A549 treated with Mapracorat at 1 μM for 4 hours (cell line): ENCODE results near the gene GABRB1. TPM values are rescaled to one million over a fixed set of nuclear protein-coding genes. Genes with fewer than 3 reads are reported as not detected.

ENCODE experiments used
- total RNA-seq: library from RNA; stranded (reverse); fragments of 200-300 nt; extraction: Qiagen RNA extraction; gene quantifications from 5 replicates; pipeline ENCODE4 v1.2.3, GENCODE V29; 2022

GABRB1 gene
- total RNA-seq, result not detected in 5 replicates

GRCh38 chr4:47031011-47031678 lies at the start of gene GABRB1:
GABRB1 (plus strand) TSS chr4:47031567.

GRCh38 chr4:46993075-46994006 lies 38.0 kb upstream of the GABRB1 start, which contains the start of gene GABRA4:
GABRA4 (minus strand) TSS chr4:46993581; CDS start chr4:46993424, 157 bp downstream.

GRCh38 chr4:47463235-47463956 lies 432.0 kb downstream of the GABRB1 start, which contains the start of gene COMMD8:
COMMD8 (minus strand) TSS chr4:47463702; CDS start chr4:47463651, 51 bp downstream.

Other genes with a start within 250 kb of the GABRB1 start
- gene COX7B2, start 122.3 kb upstream of the GABRB1 start, total RNA-seq, result not detected in 5 replicates
- gene GABRA4, start 38.0 kb upstream of the GABRB1 start, total RNA-seq, result not detected in 5 replicates